ENCODE data around the gene CDK12.
"Not testable (repeated sequence)": the region's sequence is repeated elsewhere in the genome, so short reads cannot be mapped to it uniquely, and the experiment has no call there.

The CDK12 gene

GRCh38 chr17:39461113-39461925, at the start of gene CDK12:
Gene CDK12 (plus strand): TSS chr17:39461486. CDS start chr17:39462072, 586 bp downstream.
- peak; percentile 99 for DNase-seq

GRCh38 chr17:39416141-39416540, 45.1 kb upstream of the CDK12 start:
- DNase-seq, result no peak

- no peak for DNase-seq
Measured at GRCh38 chr17:39429600-39429999, 31.7 kb upstream of the CDK12 start.

- DNase-seq, result not testable (repeated sequence)
Measured at GRCh38 chr17:39439868-39440267, 21.4 kb upstream of the CDK12 start.

GRCh38 chr17:39443326-39443725, 18.0 kb upstream of the CDK12 start:
- DNase-seq, result no peak

- no peak for DNase-seq
Measured at GRCh38 chr17:39447561-39447960, 13.7 kb upstream of the CDK12 start.

GRCh38 chr17:39450051-39450450, 11.2 kb upstream of the CDK12 start:
- DNase-seq, result no peak

- DNase-seq, result peak; percentile 99
Measured at GRCh38 chr17:39450847-39451581, 10.3 kb upstream of the CDK12 start, which contains the start of gene MED1. Gene MED1 (minus strand): TSS chr17:39451263. CDS start chr17:39451062, 201 bp downstream.

- DNase-seq, result no peak
Measured at GRCh38 chr17:39455919-39456318, 5.4 kb upstream of the CDK12 start.

GRCh38 chr17:39461926-39462569, 762 bp downstream of the CDK12 start:
- DNase-seq, result no peak

GRCh38 chr17:39462631-39463375, 1.5 kb downstream of the CDK12 start:
- no peak for DNase-seq

GRCh38 chr17:39464639-39465181, 3.4 kb downstream of the CDK12 start:
- DNase-seq, result not testable (repeated sequence)

GRCh38 chr17:39468610-39469009, 7.3 kb downstream of the CDK12 start:
- not testable (repeated sequence) for DNase-seq

GRCh38 chr17:39473310-39473709, 12.0 kb downstream of the CDK12 start:
- DNase-seq, result no peak

GRCh38 chr17:39479631-39480030, 18.3 kb downstream of the CDK12 start:
- not testable (repeated sequence) for DNase-seq

- DNase-seq, result no peak
Measured at GRCh38 chr17:39483506-39483905, 22.2 kb downstream of the CDK12 start.

GRCh38 chr17:39484178-39484577, 22.9 kb downstream of the CDK12 start:
- no peak for DNase-seq

GRCh38 chr17:39485555-39485954, 24.3 kb downstream of the CDK12 start:
- no peak for DNase-seq

- DNase-seq, result no peak
Measured at GRCh38 chr17:39486242-39486641, 25.0 kb downstream of the CDK12 start.

- DNase-seq, result not testable (repeated sequence)
Measured at GRCh38 chr17:39487490-39487889, 26.2 kb downstream of the CDK12 start.

GRCh38 chr17:39487946-39488345, 26.7 kb downstream of the CDK12 start:
- DNase-seq, result no peak

- DNase-seq, result not testable (repeated sequence)
Measured at GRCh38 chr17:39496921-39497320, 35.6 kb downstream of the CDK12 start.
